HEK293 (cell line): Measurements from ENCODE around the gene PRSS48.

ENCODE experiments used
- CTCF ChIA-PET: fragments of 350-600 bp; formaldehyde crosslinking; extraction: SDS; loops from one replicate; lab custom pipeline; 2021; ENCODE audit warnings: antibody characterized with exemption; lab: Yijun Ruan, JAX
- POLR2A ChIA-PET: fragments of 300-600 bp; formaldehyde crosslinking; extraction: SDS; loops from one replicate; lab custom pipeline; 2020; ENCODE audit warnings: antibody characterized with exemption, inconsistent platforms; lab: Yijun Ruan, JAX
- H3K27ac ChIP-seq: fragments of 200-500 bp; sonication (Bioruptor generic); 2 replicates; pipeline ENCODE4 v1.5.1; 2014; ENCODE audit warnings: low read depth, low read length, control low read depth, inconsistent platforms; ENCODE audit errors: extremely low read depth
- H3K36me3 ChIP-seq, 2 experiments: fragments of 200-500 bp in 1 of 2; sonication (Bioruptor generic) in 1 of 2; 1 replicate in 1 of 2; 2 replicates in 1 of 2; pipeline ENCODE4 v1.5.1; 2014 to 2017; ENCODE audit warnings: inconsistent platforms in 2 of 2, low read length in 2 of 2; ENCODE audit not compliant: control insufficient read depth in 2 of 2, insufficient read depth in 1 of 2
- H3K4me1 ChIP-seq: fragments of 200-500 bp; sonication (Bioruptor generic); 2 replicates; pipeline ENCODE4 v1.5.1; 2014; ENCODE audit warnings: mild to moderate bottlenecking, low read length, inconsistent platforms; ENCODE audit not compliant: control insufficient read depth, insufficient read depth
- H3K4me3 ChIP-seq: 2 replicates; pipeline ENCODE4 v1.5.1; 2011; ENCODE audit warnings: low read depth, mild to moderate bottlenecking, control low read depth, low read length, moderate library complexity
- H3K9me3 ChIP-seq: fragments of 200-500 bp; sonication (Bioruptor generic); 2 replicates; pipeline ENCODE4 v1.5.1; 2014; ENCODE audit warnings: low read depth, low read length, inconsistent platforms; ENCODE audit not compliant: control insufficient read depth, insufficient read depth
- ATF2 ChIP-seq: fragments of 450-650 bp; formaldehyde crosslinking; IDR thresholded peaks from 2 replicates; pipeline ENCODE4 v1.5.1; 2016; ENCODE audit warnings: missing biosample characterization, missing genetic modification characterization, low read depth
- FEZF1 ChIP-seq: fragments of 450-650 bp; formaldehyde crosslinking; IDR thresholded peaks from 2 replicates; pipeline ENCODE4 v1.5.1; 2016; ENCODE audit warnings: missing biosample characterization, missing genetic modification characterization
- HOXA7 ChIP-seq: sonication (generic); formaldehyde crosslinking; IDR thresholded peaks from 2 replicates; pipeline ENCODE4 v1.8.1; 2022; ENCODE audit warnings: missing genetic modification reagents, borderline replicate concordance
- HOXD13 ChIP-seq: sonication (generic); formaldehyde crosslinking; IDR thresholded peaks from 2 replicates; pipeline ENCODE4 v1.8.0; 2022; ENCODE audit warnings: missing genetic modification reagents, borderline replicate concordance
- KLF16 ChIP-seq: fragments of 450-650 bp; formaldehyde crosslinking; IDR thresholded peaks from 2 replicates; pipeline ENCODE4 v1.5.1; 2017; ENCODE audit warnings: missing biosample characterization, missing genetic modification characterization
- MYNN ChIP-seq: fragments of 450-650 bp; formaldehyde crosslinking; IDR thresholded peaks from 2 replicates; pipeline ENCODE4 v1.5.1; 2016; ENCODE audit warnings: missing biosample characterization, missing genetic modification characterization, borderline replicate concordance
- PBX3 ChIP-seq: sonication (generic); formaldehyde crosslinking; IDR thresholded peaks from 2 replicates; pipeline ENCODE4 v1.8.1; 2022; ENCODE audit warnings: mild to moderate bottlenecking, moderate library complexity, missing genetic modification reagents
- PRDM1 ChIP-seq: fragments of 450-650 bp; formaldehyde crosslinking; IDR thresholded peaks from 2 replicates; pipeline ENCODE4; 2016; ENCODE audit warnings: missing biosample characterization, missing genetic modification characterization
- PRDM4 ChIP-seq: fragments of 450-650 bp; formaldehyde crosslinking; IDR thresholded peaks from 2 replicates; pipeline ENCODE4 v1.5.1; 2017; ENCODE audit warnings: missing biosample characterization, missing genetic modification characterization
- SCRT2 ChIP-seq: fragments of 450-650 bp; formaldehyde crosslinking; IDR thresholded peaks from 2 replicates; pipeline ENCODE4 v1.5.1; 2016; ENCODE audit warnings: missing biosample characterization, missing genetic modification characterization
- SP2 ChIP-seq: fragments of 450-650 bp; formaldehyde crosslinking; IDR thresholded peaks from 2 replicates; pipeline ENCODE4 v1.5.1; 2016; ENCODE audit warnings: missing biosample characterization, missing genetic modification characterization
- SP3 ChIP-seq: fragments of 450-650 bp; formaldehyde crosslinking; IDR thresholded peaks from 2 replicates; pipeline ENCODE4 v1.5.1; 2016; ENCODE audit warnings: missing biosample characterization, missing genetic modification characterization
- TCF7L2 ChIP-seq: IDR thresholded peaks from 2 replicates; pipeline ENCODE4 v1.6.1; 2011; ENCODE audit warnings: low read depth, mild to moderate bottlenecking, inconsistent platforms, low read length, moderate library complexity, borderline replicate concordance
- ZBTB17 ChIP-seq: fragments of 450-650 bp; formaldehyde crosslinking; IDR thresholded peaks from 2 replicates; pipeline ENCODE4 v1.5.1; 2016; ENCODE audit warnings: missing biosample characterization, missing genetic modification characterization
- ZFP3 ChIP-seq: fragments of 450-650 bp; formaldehyde crosslinking; IDR thresholded peaks from 2 replicates; pipeline ENCODE4 v1.5.1; 2016; ENCODE audit warnings: low read depth, missing biosample characterization, missing genetic modification characterization
- ZIC2 ChIP-seq: fragments of 450-650 bp; formaldehyde crosslinking; IDR thresholded peaks from 2 replicates; pipeline ENCODE4 v1.5.1; 2016; ENCODE audit warnings: missing biosample characterization, missing genetic modification characterization
- ZNF16 ChIP-seq: fragments of 450-650 bp; formaldehyde crosslinking; IDR thresholded peaks from 2 replicates; pipeline ENCODE4 v1.5.1; 2016; ENCODE audit warnings: low read depth, missing biosample characterization, missing genetic modification characterization
- ZNF174 ChIP-seq: fragments of 450-650 bp; formaldehyde crosslinking; IDR thresholded peaks from 2 replicates; pipeline ENCODE4 v1.5.0; 2017; ENCODE audit warnings: missing biosample characterization, mild to moderate bottlenecking, missing genetic modification characterization
- ZNF2 ChIP-seq: fragments of 450-650 bp; formaldehyde crosslinking; IDR thresholded peaks from 2 replicates; pipeline ENCODE4 v1.5.1; 2016; ENCODE audit warnings: missing biosample characterization, missing genetic modification characterization
- ZNF24 ChIP-seq: fragments of 450-650 bp; formaldehyde crosslinking; IDR thresholded peaks from 2 replicates; pipeline ENCODE4 v1.5.1; 2016; ENCODE audit warnings: missing biosample characterization, missing genetic modification characterization
- ZNF354C ChIP-seq: fragments of 450-650 bp; formaldehyde crosslinking; IDR thresholded peaks from 2 replicates; pipeline ENCODE4 v1.5.1; 2016; ENCODE audit warnings: missing biosample characterization, missing genetic modification characterization, low read depth, borderline replicate concordance
- ZNF48 ChIP-seq: fragments of 450-650 bp; formaldehyde crosslinking; IDR thresholded peaks from 2 replicates; pipeline ENCODE4 v1.5.1; 2016; ENCODE audit warnings: missing biosample characterization, missing genetic modification characterization
- ZNF529 ChIP-seq: fragments of 450-650 bp; formaldehyde crosslinking; IDR thresholded peaks from 2 replicates; pipeline ENCODE4 v1.5.1; 2017; ENCODE audit warnings: missing genetic modification characterization, missing biosample characterization; ENCODE audit not compliant: insufficient replicate concordance
- ZNF544 ChIP-seq: fragments of 450-650 bp; formaldehyde crosslinking; IDR thresholded peaks from 2 replicates; pipeline ENCODE4 v1.5.0; 2017; ENCODE audit warnings: missing biosample characterization, missing genetic modification characterization
- ZNF558 ChIP-seq: fragments of 450-650 bp; formaldehyde crosslinking; IDR thresholded peaks from 2 replicates; pipeline ENCODE4 v1.5.1; 2016; ENCODE audit warnings: missing biosample characterization, missing genetic modification characterization
- ZNF585B ChIP-seq: fragments of 450-650 bp; formaldehyde crosslinking; IDR thresholded peaks from 2 replicates; pipeline ENCODE4 v1.5.1; 2016; ENCODE audit warnings: missing biosample characterization, missing genetic modification characterization
- ZNF596 ChIP-seq: fragments of 450-650 bp; IDR thresholded peaks from 2 replicates; pipeline ENCODE4 v1.5.0; 2018; ENCODE audit warnings: missing biosample characterization, mild to moderate bottlenecking, missing genetic modification characterization, moderate library complexity
- ZNF692 ChIP-seq: fragments of 450-650 bp; formaldehyde crosslinking; IDR thresholded peaks from 2 replicates; pipeline ENCODE4 v1.5.1; 2016; ENCODE audit warnings: missing biosample characterization, missing genetic modification characterization
- ZSCAN4 ChIP-seq: fragments of 450-650 bp; formaldehyde crosslinking; IDR thresholded peaks from 2 replicates; pipeline ENCODE4 v1.5.1; 2017; ENCODE audit warnings: missing biosample characterization, missing genetic modification characterization

The PRSS48 gene

GRCh38 chr4:151323667-151324066 lies 46.7 kb downstream of the PRSS48 start:
- H3K27ac ChIP-seq: no peak overlapping the region
- peak overlapping the region; percentile 54 for H3K4me3 ChIP-seq
- no peaks in the 10 kb centered on the region for H3K9me3 ChIP-seq
- H3K36me3 ChIP-seq: no peaks in the 10 kb centered on the region
- H3K4me1 ChIP-seq: peaks cover 13% of the 10 kb centered on the region
- TF ChIP-seq ZIC2 (tag by site-specific recombination) (no peak), KLF16 (tag by site-specific recombination) (no peak), MYNN (tag by site-specific recombination) (no peak), PRDM4 (no peak), SP2 (tag by site-specific recombination) (no peak), SCRT2 (tag by site-specific recombination) (no peak), ZNF692 (no peak), ZFP3 (no peak), ZSCAN4 (tag by site-specific recombination) (no peak)
- ChIA-PET POLR2A (interaction anchor here (0.6 kb wide), 1 partner anchor 37 kb away, joined by 3 read pairs; no protein-coding TSS in a partner anchor), CTCF (interaction anchor here (0.6 kb wide), 1 partner anchor 39 kb away, joined by 3 read pairs; no protein-coding TSS in a partner anchor)

- Histone ChIP-seq H3K36me3 (no peaks in the 10 kb centered on the region), H3K4me1 (peaks cover 13% of the 10 kb centered on the region), H3K9me3 (no peaks in the 10 kb centered on the region), H3K27ac (peak overlapping the region; percentile 25; the same call in 1 of the 2 replicates), H3K4me3 (peak overlapping the region; percentile 54)
- ChIA-PET POLR2A (interaction anchor here (0.6 to 1.7 kb wide), 5 partner anchors 12 to 64 kb away, joined by 3 to 6 read pairs (median 5); no protein-coding TSS in a partner anchor), CTCF (interaction anchor here (0.6 kb wide), 1 partner anchor 38 kb away, joined by 3 read pairs; no protein-coding TSS in a partner anchor)
- TF ChIP-seq ZNF2 (no peak), ZBTB17 (tag by site-specific recombination) (peak; percentile 26; the same call in 1 of the 2 replicates), PRDM1 (tag by site-specific recombination) (peak; percentile 93), ZNF558 (tag by site-specific recombination) (no peak), ZNF174 (tag by site-specific recombination) (no peak), ZNF24 (tag by site-specific recombination) (no peak), FEZF1 (peak; percentile 13; the same call in 1 of the 2 replicates), ZNF585B (no peak), ZNF16 (no peak), SP3 (tag by site-specific recombination) (no peak), ATF2 (tag by site-specific recombination) (no peak), ZNF544 (tag by site-specific recombination) (no peak), ZNF354C (tag by site-specific recombination) (no peak), HOXA7 (CRISPR knock-in tag) (no peak), TCF7L2 (peak; percentile 56; the same call in 1 of the 2 replicates), ZNF596 (tag by site-specific recombination) (no peak), ZNF48 (tag by site-specific recombination) (no peak), HOXD13 (CRISPR knock-in tag) (no peak), ZNF529 (tag by site-specific recombination) (no peak), PBX3 (no peak)
Measured at GRCh38 chr4:151324124-151324751, 47.3 kb downstream of the PRSS48 start.
